ENCODE data around the gene GLT8D2.
"Not testable (repeated sequence)": the region's sequence is repeated elsewhere in the genome, so short reads cannot be mapped to it uniquely, and the experiment has no call there.

Gene GLT8D2

GRCh38 chr12:104049278-104049902 is 597 bp downstream of the GLT8D2 start:
- DNase-seq = no peak

GRCh38 chr12:104048811-104049210 is 1.2 kb downstream of the GLT8D2 start:
- no peak for DNase-seq

GRCh38 chr12:104048162-104048561 is 1.8 kb downstream of the GLT8D2 start:
- no peak for DNase-seq

- DNase-seq = no peak
These were observed 3.7 kb downstream of the GLT8D2 start for GRCh38 chr12:104046306-104046705.

GRCh38 chr12:104044158-104044557 is 5.8 kb downstream of the GLT8D2 start:
- no peak for DNase-seq

- no peak for DNase-seq
These were observed 7.4 kb downstream of the GLT8D2 start for GRCh38 chr12:104042580-104042979.

GRCh38 chr12:104039769-104040168 is 10.2 kb downstream of the GLT8D2 start:
- not testable (repeated sequence) for DNase-seq

- not testable (repeated sequence) for DNase-seq
These were observed 13.8 kb downstream of the GLT8D2 start for GRCh38 chr12:104036143-104036542.

- DNase-seq = not testable (repeated sequence)
These were observed 19.4 kb downstream of the GLT8D2 start for GRCh38 chr12:104030596-104030995.

GRCh38 chr12:104026841-104027599 is 23.0 kb downstream of the GLT8D2 start:
- DNase-seq = no peak

- no peak for DNase-seq
These were observed 24.2 kb downstream of the GLT8D2 start for GRCh38 chr12:104025771-104026170.

- DNase-seq = no peak
These were observed 25.6 kb downstream of the GLT8D2 start for GRCh38 chr12:104024348-104024747.

GRCh38 chr12:104023710-104024109 is 26.3 kb downstream of the GLT8D2 start:
- DNase-seq = no peak

- no peak for DNase-seq
These were observed 27.2 kb downstream of the GLT8D2 start for GRCh38 chr12:104022786-104023185.

GRCh38 chr12:104021862-104022261 is 28.1 kb downstream of the GLT8D2 start:
- DNase-seq = not testable (repeated sequence)

GRCh38 chr12:104012331-104012730 is 37.7 kb downstream of the GLT8D2 start:
- DNase-seq = no peak

- DNase-seq = no peak
These were observed 38.7 kb downstream of the GLT8D2 start for GRCh38 chr12:104011253-104011652.

- DNase-seq = no peak
These were observed 39.3 kb downstream of the GLT8D2 start for GRCh38 chr12:104010606-104011169.

- no peak for DNase-seq
These were observed 39.9 kb downstream of the GLT8D2 start for GRCh38 chr12:104010121-104010520.

- DNase-seq = no peak
These were observed 43.1 kb downstream of the GLT8D2 start for GRCh38 chr12:104006929-104007328.

- no peak for DNase-seq
These were observed 46.4 kb downstream of the GLT8D2 start for GRCh38 chr12:104003596-104003995.

- DNase-seq = no peak
These were observed 47.3 kb downstream of the GLT8D2 start for GRCh38 chr12:104002686-104003085.

- DNase-seq = no peak
These were observed 49.1 kb downstream of the GLT8D2 start for GRCh38 chr12:104000807-104001434.

- DNase-seq = no peak
These were observed 51.0 kb downstream of the GLT8D2 start for GRCh38 chr12:103998976-103999375.
